Parathyroid adenoma (tissue), 2 donors: ENCODE measurements around the gene SLC34A3.
A peak's percentile ranks its signal among the peaks of the same experiment; 100 is the strongest.

ENCODE experiments used
- H2AFZ ChIP-seq: fragments of 300-600 bp; sonication (generic); one replicate; pipeline ENCODE4 v1.7.0; 2017; ENCODE audit warnings: antibody characterized with exemption, mild to moderate bottlenecking
- H3K27ac ChIP-seq: fragments of 300-600 bp; sonication (generic); one replicate; pipeline ENCODE4 v1.7.0; 2017
- H3K27me3 ChIP-seq: fragments of 300-600 bp; sonication (generic); one replicate; pipeline ENCODE4 v1.7.0; 2017; ENCODE audit warnings: low read length; ENCODE audit not compliant: control insufficient read depth, insufficient read depth
- H3K36me3 ChIP-seq: fragments of 300-600 bp; sonication (generic); one replicate; pipeline ENCODE4 v1.7.0; 2017; ENCODE audit warnings: low read length; ENCODE audit not compliant: control insufficient read depth, insufficient read depth
- H3K4me1 ChIP-seq: fragments of 300-600 bp; sonication (generic); one replicate; pipeline ENCODE4 v1.7.0; 2017; ENCODE audit warnings: control low read depth
- H3K4me2 ChIP-seq: fragments of 300-600 bp; sonication (generic); one replicate; pipeline ENCODE4 v1.7.0; 2017; ENCODE audit warnings: low read length
- H3K4me3 ChIP-seq: fragments of 300-600 bp; sonication (generic); one replicate; pipeline ENCODE4 v1.7.0; 2017; ENCODE audit warnings: low read depth, low read length
- H3K79me2 ChIP-seq: fragments of 300-600 bp; sonication (generic); one replicate; pipeline ENCODE4 v1.7.0; 2017; ENCODE audit warnings: control low read depth
- H3K9ac ChIP-seq: fragments of 300-600 bp; sonication (generic); one replicate; pipeline ENCODE4 v1.7.0; 2017; ENCODE audit warnings: mild to moderate bottlenecking
- H3K9me3 ChIP-seq: fragments of 300-600 bp; sonication (generic); one replicate; pipeline ENCODE4 v1.7.0; 2017; ENCODE audit warnings: low read length; ENCODE audit not compliant: control insufficient read depth
- TF ChIP-seq, protein P1 (sequence below): fragments of 300-600 bp; sonication (generic); IDR thresholded peaks from one replicate; pipeline ENCODE4 v1.7.0; 2017; ENCODE audit warnings: antibody characterized with exemption, mild to moderate bottlenecking
- donor health status: primary hyperparathyroidism.

SLC34A3 gene

GRCh38 chr9:137184881-137185660, 45.6 kb upstream of the SLC34A3 start:
- no peaks in the 10 kb centered on the region for H3K9me3 ChIP-seq
- H3K27me3 ChIP-seq = no peaks in the 10 kb centered on the region
- H3K9ac ChIP-seq = no peak overlapping the region
- H2AFZ ChIP-seq = no peak overlapping the region
- H3K4me1 ChIP-seq = peaks cover 8% of the 10 kb centered on the region
- H3K79me2 ChIP-seq = peaks cover 4% of the 10 kb centered on the region
- H3K36me3 ChIP-seq = no peaks in the 10 kb centered on the region
- no peak overlapping the region for H3K27ac ChIP-seq
- H3K4me3 ChIP-seq = no peak overlapping the region
- no peak overlapping the region for H3K4me2 ChIP-seq
- TF ChIP-seq, protein P1, sequence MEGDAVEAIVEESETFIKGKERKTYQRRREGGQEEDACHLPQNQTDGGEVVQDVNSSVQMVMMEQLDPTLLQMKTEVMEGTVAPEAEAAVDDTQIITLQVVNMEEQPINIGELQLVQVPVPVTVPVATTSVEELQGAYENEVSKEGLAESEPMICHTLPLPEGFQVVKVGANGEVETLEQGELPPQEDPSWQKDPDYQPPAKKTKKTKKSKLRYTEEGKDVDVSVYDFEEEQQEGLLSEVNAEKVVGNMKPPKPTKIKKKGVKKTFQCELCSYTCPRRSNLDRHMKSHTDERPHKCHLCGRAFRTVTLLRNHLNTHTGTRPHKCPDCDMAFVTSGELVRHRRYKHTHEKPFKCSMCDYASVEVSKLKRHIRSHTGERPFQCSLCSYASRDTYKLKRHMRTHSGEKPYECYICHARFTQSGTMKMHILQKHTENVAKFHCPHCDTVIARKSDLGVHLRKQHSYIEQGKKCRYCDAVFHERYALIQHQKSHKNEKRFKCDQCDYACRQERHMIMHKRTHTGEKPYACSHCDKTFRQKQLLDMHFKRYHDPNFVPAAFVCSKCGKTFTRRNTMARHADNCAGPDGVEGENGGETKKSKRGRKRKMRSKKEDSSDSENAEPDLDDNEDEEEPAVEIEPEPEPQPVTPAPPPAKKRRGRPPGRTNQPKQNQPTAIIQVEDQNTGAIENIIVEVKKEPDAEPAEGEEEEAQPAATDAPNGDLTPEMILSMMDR = no peak

- Histone ChIP-seq H2AFZ (no peak overlapping the region), H3K4me3 (no peak overlapping the region), H3K9me3 (no peaks in the 10 kb centered on the region), H3K4me1 (peaks cover 8% of the 10 kb centered on the region), H3K27ac (no peak overlapping the region), H3K9ac (no peak overlapping the region), H3K79me2 (peaks cover 4% of the 10 kb centered on the region), H3K27me3 (no peaks in the 10 kb centered on the region), H3K4me2 (no peak overlapping the region), H3K36me3 (no peaks in the 10 kb centered on the region)
- TF ChIP-seq, protein P1 = no peak
Measured at GRCh38 chr9:137185921-137186320, 44.8 kb upstream of the SLC34A3 start.

GRCh38 chr9:137186385-137186784, 44.3 kb upstream of the SLC34A3 start:
- H3K9ac ChIP-seq = no peak overlapping the region
- peak overlapping the region; percentile 99 for H3K4me2 ChIP-seq
- H3K9me3 ChIP-seq = no peaks in the 10 kb centered on the region
- no peaks in the 10 kb centered on the region for H3K27me3 ChIP-seq
- H3K4me3 ChIP-seq = no peak overlapping the region
- H2AFZ ChIP-seq = no peak overlapping the region
- peaks cover 4% of the 10 kb centered on the region for H3K79me2 ChIP-seq
- peaks cover 8% of the 10 kb centered on the region for H3K4me1 ChIP-seq
- no peak overlapping the region for H3K27ac ChIP-seq
- H3K36me3 ChIP-seq = no peaks in the 10 kb centered on the region
- TF ChIP-seq, protein P1 = no peak

- Histone ChIP-seq H3K36me3 (no peaks in the 10 kb centered on the region), H3K27ac (no peak overlapping the region), H3K79me2 (peaks cover 4% of the 10 kb centered on the region), H3K4me3 (peak overlapping the region; percentile 97), H3K4me2 (peak overlapping the region; percentile 99), H3K4me1 (peaks cover 8% of the 10 kb centered on the region), H2AFZ (no peak overlapping the region), H3K9me3 (no peaks in the 10 kb centered on the region), H3K9ac (no peak overlapping the region), H3K27me3 (no peaks in the 10 kb centered on the region)
- TF ChIP-seq, protein P1 = no peak
Measured at GRCh38 chr9:137187386-137187785, 43.3 kb upstream of the SLC34A3 start.

GRCh38 chr9:137188086-137188489, 42.6 kb upstream of the SLC34A3 start:
- peaks cover 8% of the 10 kb centered on the region for H3K4me1 ChIP-seq

More at GRCh38 chr9:137188086-137188489, 42.6 kb upstream of the SLC34A3 start:
- Histone ChIP-seq H3K27me3 (no peaks in the 10 kb centered on the region), H3K36me3 (no peaks in the 10 kb centered on the region), H3K4me3 (peak overlapping the region; percentile 97), H2AFZ (peak overlapping the region; percentile 90), H3K4me2 (peak overlapping the region; percentile 99), H3K9me3 (no peaks in the 10 kb centered on the region), H3K79me2 (peaks cover 4% of the 10 kb centered on the region), H3K27ac (peak overlapping the region; percentile 87), H3K9ac (peak overlapping the region; percentile 37)
- TF ChIP-seq, protein P1 = no peak
